ENCODE measurements around the gene FOXC2. TPM values are rescaled to one million over a fixed set of nuclear protein-coding genes. Genes with fewer than 3 reads are reported as not detected.
A peak's percentile ranks its signal among the peaks of the same experiment; 100 is the strongest.

The FOXC2 gene
- total RNA-seq, 2 experiments from 2014 or later, result not detected

GRCh38 chr16:86542756-86543750 lies 23.6 kb upstream of the FOXC2 start:
- Mint-ChIP-seq H3K27ac (no peak overlapping the region), H3K4me1 (peaks cover 2% of the 10 kb centered on the region), H3K4me3 (no peak overlapping the region), H3K9me3 (no peaks in the 10 kb centered on the region), H3K27me3 (no peaks in the 10 kb centered on the region), H3K36me3 (peaks cover 14% of the 10 kb centered on the region)
- DNase-seq, result no peak

- Mint-ChIP-seq H3K36me3 (peaks cover 16% of the 10 kb centered on the region), H3K4me1 (peaks cover 7% of the 10 kb centered on the region), H3K27me3 (no peaks in the 10 kb centered on the region), H3K4me3 (no peak overlapping the region), H3K9me3 (no peaks in the 10 kb centered on the region), H3K27ac (no peak overlapping the region)
- no peak for DNase-seq
These were observed 21.1 kb upstream of the FOXC2 start for GRCh38 chr16:86545481-86545880.

DNA sequence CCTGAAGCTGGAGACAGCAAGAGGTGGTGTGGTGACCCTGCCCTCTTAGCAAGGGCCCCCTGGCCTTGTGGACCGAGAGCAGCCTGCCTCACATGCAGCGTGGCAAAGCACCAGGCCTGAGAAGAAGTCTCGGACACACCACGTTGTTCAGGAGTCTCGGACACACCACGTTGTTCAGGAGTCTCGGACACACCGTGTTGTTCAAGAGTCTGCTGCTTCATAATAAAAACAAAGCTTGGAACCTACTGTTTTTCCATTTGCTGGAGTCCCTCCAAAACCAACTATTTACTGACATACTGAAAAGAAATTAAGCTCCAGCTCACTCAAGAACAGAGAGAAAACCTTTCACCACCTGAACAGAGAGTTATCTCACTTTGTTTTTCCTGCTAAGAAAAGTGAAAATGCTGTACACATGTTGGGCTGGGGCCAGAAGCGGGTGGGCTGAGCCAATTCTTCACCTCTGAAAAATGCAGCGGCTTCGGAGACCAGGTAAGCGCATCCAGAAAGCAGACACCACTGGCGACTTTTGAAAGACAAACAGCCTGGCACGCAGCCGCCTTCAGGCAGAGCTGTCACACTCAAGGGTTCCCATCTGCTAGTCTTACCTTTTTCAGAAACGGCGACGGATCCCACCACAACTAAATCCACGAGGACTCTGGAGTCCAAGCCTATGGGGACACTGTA lies 20.5 kb upstream of the FOXC2 start:
- H3K27ac Mint-ChIP-seq, result no peak overlapping the region
- H3K27me3 Mint-ChIP-seq, result no peaks in the 10 kb centered on the region
- no peak overlapping the region for H3K4me3 Mint-ChIP-seq
- H3K9me3 Mint-ChIP-seq, result no peaks in the 10 kb centered on the region
- DNase-seq, result no peak
- peaks cover 7% of the 10 kb centered on the region for H3K4me1 Mint-ChIP-seq
- peaks cover 16% of the 10 kb centered on the region for H3K36me3 Mint-ChIP-seq

DNA sequence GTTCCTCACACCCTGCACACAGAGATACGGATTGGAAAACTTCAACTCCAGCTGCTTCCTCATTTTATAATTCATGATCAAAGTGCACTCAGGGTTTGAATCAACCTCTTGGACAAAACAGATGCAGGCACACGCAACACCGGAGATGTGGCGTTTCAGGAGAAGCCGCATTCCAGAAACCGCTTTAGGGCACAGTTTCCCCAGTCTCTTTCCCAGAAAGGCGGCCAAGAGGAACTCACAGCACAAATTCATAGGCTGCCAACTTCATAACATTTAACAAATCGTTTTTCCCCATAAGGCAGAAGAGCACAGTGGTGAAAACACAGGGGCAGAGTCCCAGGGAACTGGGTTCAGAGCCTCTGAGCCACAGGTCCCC lies 20.0 kb upstream of the FOXC2 start:
- Mint-ChIP-seq H3K9me3 (no peaks in the 10 kb centered on the region), H3K27ac (no peak overlapping the region), H3K36me3 (peaks cover 15% of the 10 kb centered on the region), H3K4me3 (no peak overlapping the region), H3K4me1 (peaks cover 7% of the 10 kb centered on the region), H3K27me3 (no peaks in the 10 kb centered on the region)
- no peak for DNase-seq

GRCh38 chr16:86547286-86547685 lies 19.3 kb upstream of the FOXC2 start:
- H3K27ac Mint-ChIP-seq, result no peak overlapping the region
- H3K4me3 Mint-ChIP-seq, result no peak overlapping the region
- no peaks in the 10 kb centered on the region for H3K27me3 Mint-ChIP-seq
- H3K4me1 Mint-ChIP-seq, result peaks cover 7% of the 10 kb centered on the region
- no peaks in the 10 kb centered on the region for H3K9me3 Mint-ChIP-seq
- H3K36me3 Mint-ChIP-seq, result peaks cover 15% of the 10 kb centered on the region
- no peak for DNase-seq

GRCh38 chr16:86549076-86549892 lies 17.3 kb upstream of the FOXC2 start:
- Mint-ChIP-seq H3K4me3 (no peak overlapping the region), H3K27ac (no peak overlapping the region)
- no peak for DNase-seq

GRCh38 chr16:86549893-86550190 lies 16.8 kb upstream of the FOXC2 start:
- no peak for DNase-seq
- peaks cover 22% of the 10 kb centered on the region for H3K36me3 Mint-ChIP-seq
- H3K27me3 Mint-ChIP-seq, result no peaks in the 10 kb centered on the region
- peaks cover 15% of the 10 kb centered on the region for H3K4me1 Mint-ChIP-seq
- no peaks in the 10 kb centered on the region for H3K9me3 Mint-ChIP-seq
- no peak overlapping the region for H3K27ac Mint-ChIP-seq
- H3K4me3 Mint-ChIP-seq, result no peak overlapping the region

More at GRCh38 chr16:86549076-86549892, 17.3 kb upstream of the FOXC2 start:
- Mint-ChIP-seq H3K36me3 (peaks cover 25% of the 10 kb centered on the region), H3K27me3 (no peaks in the 10 kb centered on the region), H3K9me3 (no peaks in the 10 kb centered on the region), H3K4me1 (peaks cover 17% of the 10 kb centered on the region)

- H3K4me3 Mint-ChIP-seq, result no peak overlapping the region
- no peak overlapping the region for H3K27ac Mint-ChIP-seq
- H3K36me3 Mint-ChIP-seq, result peaks cover 21% of the 10 kb centered on the region
- no peaks in the 10 kb centered on the region for H3K9me3 Mint-ChIP-seq
- H3K27me3 Mint-ChIP-seq, result no peaks in the 10 kb centered on the region
- DNase-seq, result no peak
- H3K4me1 Mint-ChIP-seq, result peaks cover 15% of the 10 kb centered on the region
These were observed 16.3 kb upstream of the FOXC2 start for GRCh38 chr16:86550281-86550680.

DNA sequence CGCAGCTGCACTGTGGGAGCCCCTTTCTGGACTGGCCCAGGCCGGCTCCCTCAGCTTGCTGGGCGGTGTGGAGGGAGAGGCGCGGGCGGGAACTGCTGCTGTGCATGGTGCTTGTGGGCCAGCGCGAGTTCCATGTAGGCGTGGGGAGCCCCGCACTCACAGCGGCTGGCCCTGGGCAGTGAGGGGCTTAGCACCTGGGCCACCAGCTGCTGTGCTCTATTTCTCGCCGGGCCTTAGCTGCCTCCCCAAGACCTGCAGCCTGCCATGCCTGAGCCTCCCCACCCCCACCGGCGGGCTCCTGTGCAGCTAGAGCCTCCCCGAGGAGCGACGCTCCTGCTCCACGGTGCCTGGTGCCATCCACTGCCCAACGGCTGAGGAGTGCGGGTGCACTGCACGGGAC lies 13.3 kb upstream of the FOXC2 start:
- DNase-seq, result no peak
- H3K4me3 Mint-ChIP-seq, result no peak overlapping the region
- H3K27me3 Mint-ChIP-seq, result peaks cover 8% of the 10 kb centered on the region
- no peak overlapping the region for H3K27ac Mint-ChIP-seq
- H3K36me3 Mint-ChIP-seq, result peaks cover 19% of the 10 kb centered on the region
- H3K9me3 Mint-ChIP-seq, result no peaks in the 10 kb centered on the region
- peaks cover 19% of the 10 kb centered on the region for H3K4me1 Mint-ChIP-seq

- peaks cover 12% of the 10 kb centered on the region for H3K27me3 Mint-ChIP-seq
These were observed 12.1 kb upstream of the FOXC2 start for GRCh38 chr16:86554599-86554916.

DNA sequence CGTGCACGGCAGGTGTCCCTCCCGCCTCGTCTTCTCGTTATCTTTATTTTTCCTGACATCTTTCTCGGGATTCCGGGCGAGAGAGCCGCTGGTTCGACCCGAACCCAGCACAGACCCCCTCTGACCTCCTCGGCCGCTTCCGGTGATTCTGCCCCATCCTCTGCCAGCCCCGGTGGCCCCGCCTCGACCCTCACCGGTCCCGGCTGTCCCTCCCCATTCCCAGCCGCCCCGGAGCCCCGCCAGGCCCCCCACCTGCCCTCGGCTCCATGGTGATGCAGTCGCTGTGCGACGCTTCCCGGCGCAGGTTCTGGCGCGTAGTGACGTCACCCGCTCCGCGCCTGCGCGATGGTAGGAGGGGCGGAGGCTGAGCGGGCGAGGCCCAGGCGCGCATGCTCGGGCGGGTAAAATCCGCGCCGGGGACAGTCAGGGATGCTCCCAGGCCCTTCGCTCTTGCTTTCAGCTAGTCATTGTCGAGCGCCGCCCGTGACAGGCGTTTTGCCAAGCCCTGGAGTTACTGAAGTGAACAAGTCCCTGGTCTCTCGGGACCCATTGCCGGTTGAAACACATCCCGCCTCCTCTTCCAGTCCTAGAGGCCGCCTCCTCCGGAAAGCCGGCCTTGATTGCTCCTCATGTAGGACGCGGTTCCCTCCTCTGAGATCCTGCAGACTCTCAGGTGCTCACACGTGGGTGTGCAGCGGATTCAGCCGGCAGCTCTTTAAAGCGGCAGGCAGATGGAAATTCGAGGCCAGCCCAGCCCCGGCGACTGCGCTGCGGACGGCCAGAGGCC lies 11.5 kb upstream of the FOXC2 start, which contains the start of gene MTHFSD:
MTHFSD (minus strand) TSS at position 319 of the 787 bp plus-strand sequence; CDS start at position 268, 51 bp downstream.
- Mint-ChIP-seq H3K4me1 (peaks cover 17% of the 10 kb centered on the region), H3K27me3 (peaks cover 16% of the 10 kb centered on the region), H3K9me3 (no peaks in the 10 kb centered on the region), H3K4me3 (peak within 1 kb of the TSS; percentile 94), H3K27ac (peak within 1 kb of the TSS; percentile 94), H3K36me3 (peaks cover 19% of the 10 kb centered on the region)
- DNase-seq, result peak; percentile 96

More at GRCh38 chr16:86554599-86554916, 12.1 kb upstream of the FOXC2 start:
- H3K27ac Mint-ChIP-seq, result peak overlapping the region; percentile 94
- DNase-seq, result no peak
- peak overlapping the region; percentile 94 for H3K4me3 Mint-ChIP-seq
- H3K36me3 Mint-ChIP-seq, result peaks cover 19% of the 10 kb centered on the region
- no peaks in the 10 kb centered on the region for H3K9me3 Mint-ChIP-seq
- peaks cover 17% of the 10 kb centered on the region for H3K4me1 Mint-ChIP-seq

- Mint-ChIP-seq H3K27me3 (peaks cover 20% of the 10 kb centered on the region), H3K36me3 (peaks cover 19% of the 10 kb centered on the region), H3K4me1 (peaks cover 14% of the 10 kb centered on the region), H3K4me3 (peak overlapping the region; percentile 94), H3K27ac (peak overlapping the region; percentile 94), H3K9me3 (no peaks in the 10 kb centered on the region)
- no peak for DNase-seq
These were observed 10.9 kb upstream of the FOXC2 start for GRCh38 chr16:86555704-86556075.

- H3K4me1 Mint-ChIP-seq, result peaks cover 14% of the 10 kb centered on the region
- H3K27me3 Mint-ChIP-seq, result peaks cover 25% of the 10 kb centered on the region
- DNase-seq, result no peak
- H3K36me3 Mint-ChIP-seq, result peaks cover 18% of the 10 kb centered on the region
- H3K4me3 Mint-ChIP-seq, result peak overlapping the region; percentile 45
- no peak overlapping the region for H3K27ac Mint-ChIP-seq
- no peaks in the 10 kb centered on the region for H3K9me3 Mint-ChIP-seq
These were observed 10.1 kb upstream of the FOXC2 start for GRCh38 chr16:86556576-86556975.

DNA sequence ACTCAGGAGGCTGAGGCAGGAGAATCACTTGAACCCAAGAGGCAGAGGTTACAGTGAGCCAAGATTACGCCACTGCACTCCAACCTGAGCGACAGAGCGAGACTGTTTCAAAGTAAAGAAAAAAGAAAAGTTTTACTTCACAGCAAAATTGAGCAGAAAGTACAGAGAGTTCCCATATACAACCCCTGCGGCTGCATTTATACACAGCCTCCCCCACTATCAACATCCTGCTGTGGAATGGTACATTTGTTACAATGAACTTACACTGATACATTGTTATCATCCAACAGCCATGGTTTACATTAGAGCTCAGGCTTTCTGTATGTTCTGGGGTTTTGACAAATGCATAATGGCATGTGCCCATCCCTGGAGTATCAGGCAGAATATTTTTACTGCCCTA lies 9.0 kb upstream of the FOXC2 start:
- H3K4me1 Mint-ChIP-seq, result peaks cover 12% of the 10 kb centered on the region
- H3K9me3 Mint-ChIP-seq, result no peaks in the 10 kb centered on the region
- peaks cover 25% of the 10 kb centered on the region for H3K27me3 Mint-ChIP-seq
- no peak for DNase-seq
- H3K36me3 Mint-ChIP-seq, result peaks cover 15% of the 10 kb centered on the region
- H3K4me3 Mint-ChIP-seq, result no peak overlapping the region
- no peak overlapping the region for H3K27ac Mint-ChIP-seq

All from activated naive CD8-positive, alpha-beta T cell treated with anti-CD3 and anti-CD28 coated beads for 36 hours (primary cell).